ENCODE data around the gene LGALS7.

The LGALS7 gene

DNA sequence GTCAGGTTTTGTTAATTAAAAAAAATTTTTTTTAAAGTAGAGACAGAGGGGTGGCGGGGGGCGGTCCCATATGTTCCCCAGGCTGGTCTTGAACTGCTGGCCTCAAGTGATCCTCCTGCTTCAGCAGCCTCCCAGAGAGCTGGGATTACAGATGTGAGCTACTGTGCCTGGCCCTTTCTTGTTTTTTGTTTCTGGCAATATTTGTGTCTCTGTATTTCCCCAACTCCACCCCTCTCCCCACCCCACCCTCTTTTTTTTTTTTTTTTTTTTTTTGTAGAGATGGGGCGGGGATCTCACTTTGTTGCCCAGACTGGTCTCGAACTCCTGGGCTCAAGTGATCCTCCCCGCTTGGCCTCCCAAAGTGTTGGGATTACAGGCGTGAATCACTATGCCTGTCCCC is 28.4 kb downstream of the LGALS7 start:
- TF ChIP-seq, protein P1, sequence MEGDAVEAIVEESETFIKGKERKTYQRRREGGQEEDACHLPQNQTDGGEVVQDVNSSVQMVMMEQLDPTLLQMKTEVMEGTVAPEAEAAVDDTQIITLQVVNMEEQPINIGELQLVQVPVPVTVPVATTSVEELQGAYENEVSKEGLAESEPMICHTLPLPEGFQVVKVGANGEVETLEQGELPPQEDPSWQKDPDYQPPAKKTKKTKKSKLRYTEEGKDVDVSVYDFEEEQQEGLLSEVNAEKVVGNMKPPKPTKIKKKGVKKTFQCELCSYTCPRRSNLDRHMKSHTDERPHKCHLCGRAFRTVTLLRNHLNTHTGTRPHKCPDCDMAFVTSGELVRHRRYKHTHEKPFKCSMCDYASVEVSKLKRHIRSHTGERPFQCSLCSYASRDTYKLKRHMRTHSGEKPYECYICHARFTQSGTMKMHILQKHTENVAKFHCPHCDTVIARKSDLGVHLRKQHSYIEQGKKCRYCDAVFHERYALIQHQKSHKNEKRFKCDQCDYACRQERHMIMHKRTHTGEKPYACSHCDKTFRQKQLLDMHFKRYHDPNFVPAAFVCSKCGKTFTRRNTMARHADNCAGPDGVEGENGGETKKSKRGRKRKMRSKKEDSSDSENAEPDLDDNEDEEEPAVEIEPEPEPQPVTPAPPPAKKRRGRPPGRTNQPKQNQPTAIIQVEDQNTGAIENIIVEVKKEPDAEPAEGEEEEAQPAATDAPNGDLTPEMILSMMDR (IDR thresholded peaks at IDR 0.05; ENCODE audit: insufficient read depth, low read length, poor library complexity, severe bottlenecking), result no peak
- DNase-seq (ENCODE audit: extremely low read depth, insufficient read length), result no peak

DNA sequence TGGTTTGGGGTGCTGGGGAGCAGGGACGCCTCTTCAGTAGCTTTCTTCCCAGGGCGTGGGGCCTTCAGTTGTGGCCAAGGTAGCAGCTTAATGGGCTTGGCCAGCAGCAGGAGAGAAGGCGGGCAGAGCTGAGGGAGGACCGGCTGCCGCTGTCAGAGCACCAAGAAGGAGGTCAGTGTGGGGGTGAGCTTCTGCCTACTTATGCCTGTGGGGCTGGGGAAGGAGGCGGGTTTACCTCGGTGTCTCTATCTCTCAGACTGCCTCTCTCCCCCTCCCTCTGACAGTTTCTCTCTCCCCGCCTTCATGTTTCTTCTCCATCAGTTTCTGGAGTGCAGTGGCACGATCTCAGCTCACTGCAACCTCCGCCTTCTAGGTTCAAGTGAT is 29.0 kb downstream of the LGALS7 start, which contains the start of gene CAPN12:
CAPN12 (minus strand) TSS at position 177 of the 384 bp plus-strand sequence. CDS start 309 bp downstream, outside the sequence.
- TF ChIP-seq, protein P1 (IDR thresholded peaks at IDR 0.05; ENCODE audit: insufficient read depth, low read length, poor library complexity, severe bottlenecking), result no peak
- no peak for DNase-seq (ENCODE audit: extremely low read depth, insufficient read length)
- Histone ChIP-seq H3K36me3 (ENCODE audit: control insufficient read depth, insufficient read depth, low read length) (no peaks in the 10 kb centered on the region), H3K4me3 (replicated peaks; ENCODE audit: low read depth, low read length) (no peak within 1 kb of the TSS), H3K27me3 (replicated peaks; ENCODE audit: control insufficient read depth, insufficient read depth, low read length) (no peaks in the 10 kb centered on the region)

More for the DNA sequence above, 28.4 kb downstream of the LGALS7 start:
- Histone ChIP-seq H3K36me3 (ENCODE audit: control insufficient read depth, insufficient read depth, low read length) (no peaks in the 10 kb centered on the region), H3K4me3 (replicated peaks; ENCODE audit: low read depth, low read length) (no peak overlapping the region), H3K27me3 (replicated peaks; ENCODE audit: control insufficient read depth, insufficient read depth, low read length) (no peaks in the 10 kb centered on the region)

DNA sequence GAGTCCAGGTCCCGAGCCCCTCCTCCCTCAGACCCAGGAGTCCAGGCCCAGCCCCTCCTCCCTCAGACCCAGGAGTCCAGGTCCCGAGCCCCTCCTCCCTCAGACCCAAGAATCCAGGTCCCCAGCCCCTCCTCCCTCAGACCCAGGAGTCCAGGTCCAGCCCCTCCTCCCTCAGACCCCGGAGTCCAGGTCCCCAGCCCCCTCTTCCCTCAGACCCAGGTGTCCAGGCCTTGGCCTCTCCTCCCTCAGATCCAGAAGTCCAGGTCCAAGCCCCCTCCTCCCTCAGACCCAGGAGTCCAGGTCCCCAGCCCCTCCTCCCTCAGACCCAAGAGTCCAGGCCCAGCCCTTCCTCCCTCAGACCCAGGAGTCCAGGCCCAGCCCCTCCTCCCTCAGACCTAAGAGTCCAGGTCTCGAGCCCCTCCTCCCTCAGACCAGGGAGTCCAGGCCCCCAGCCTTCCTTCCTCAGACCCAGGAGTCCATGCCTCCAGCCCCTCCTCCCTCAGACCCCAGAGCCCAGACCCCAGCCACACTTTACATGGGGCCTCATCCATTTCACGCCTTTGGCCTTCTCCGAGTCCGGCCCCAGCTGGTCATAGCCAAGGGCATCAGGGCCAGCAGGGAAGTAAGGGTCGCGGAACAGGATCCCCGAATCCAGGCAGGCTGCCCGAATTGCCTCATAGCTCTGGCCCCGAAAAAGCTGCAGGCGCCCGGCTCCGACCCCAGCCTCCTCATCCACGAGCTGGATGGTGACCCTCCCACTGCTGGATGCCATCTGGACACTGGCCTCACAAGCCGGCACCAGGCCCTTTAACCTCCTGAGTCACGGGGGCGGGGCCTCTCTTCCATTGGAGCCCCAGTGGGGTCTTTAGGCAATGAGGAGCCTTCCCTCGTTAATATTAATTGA is 29.7 kb downstream of the LGALS7 start:
- Histone ChIP-seq H3K27me3 (replicated peaks; ENCODE audit: control insufficient read depth, insufficient read depth, low read length) (no peaks in the 10 kb centered on the region), H3K36me3 (ENCODE audit: control insufficient read depth, insufficient read depth, low read length) (no peaks in the 10 kb centered on the region), H3K4me3 (replicated peaks; ENCODE audit: low read depth, low read length) (no peak overlapping the region)
- no peak for DNase-seq (ENCODE audit: extremely low read depth, insufficient read length)
- TF ChIP-seq, protein P1 (IDR thresholded peaks at IDR 0.05; ENCODE audit: insufficient read depth, low read length, poor library complexity, severe bottlenecking), result no peak

DNA sequence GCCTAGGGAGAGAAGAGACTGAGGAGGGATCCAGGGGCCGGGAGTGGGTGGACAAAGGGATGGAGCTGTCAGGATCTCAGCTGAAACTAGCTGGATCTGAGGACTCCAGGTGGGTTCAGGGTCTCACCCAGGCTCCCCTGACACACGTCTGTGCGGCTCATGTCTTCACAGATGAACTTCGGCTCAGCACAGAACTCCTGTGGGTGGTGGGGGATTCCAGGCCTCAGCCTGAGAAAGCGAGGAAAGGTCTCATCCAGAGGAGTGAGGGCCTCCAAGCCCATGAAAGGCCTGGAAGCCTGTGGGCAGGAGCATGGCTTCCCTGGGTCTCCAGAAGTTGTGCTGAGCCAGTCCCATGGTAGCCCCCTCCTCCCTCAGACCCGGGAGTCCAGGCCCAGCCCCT is 30.4 kb downstream of the LGALS7 start:
- TF ChIP-seq, protein P1 (IDR thresholded peaks at IDR 0.05; ENCODE audit: insufficient read depth, low read length, poor library complexity, severe bottlenecking), result no peak
- Histone ChIP-seq H3K36me3 (ENCODE audit: control insufficient read depth, insufficient read depth, low read length) (no peaks in the 10 kb centered on the region), H3K27me3 (replicated peaks; ENCODE audit: control insufficient read depth, insufficient read depth, low read length) (no peaks in the 10 kb centered on the region), H3K4me3 (replicated peaks; ENCODE audit: low read depth, low read length) (no peak overlapping the region)
- no peak for DNase-seq (ENCODE audit: extremely low read depth, insufficient read length)

DNA sequence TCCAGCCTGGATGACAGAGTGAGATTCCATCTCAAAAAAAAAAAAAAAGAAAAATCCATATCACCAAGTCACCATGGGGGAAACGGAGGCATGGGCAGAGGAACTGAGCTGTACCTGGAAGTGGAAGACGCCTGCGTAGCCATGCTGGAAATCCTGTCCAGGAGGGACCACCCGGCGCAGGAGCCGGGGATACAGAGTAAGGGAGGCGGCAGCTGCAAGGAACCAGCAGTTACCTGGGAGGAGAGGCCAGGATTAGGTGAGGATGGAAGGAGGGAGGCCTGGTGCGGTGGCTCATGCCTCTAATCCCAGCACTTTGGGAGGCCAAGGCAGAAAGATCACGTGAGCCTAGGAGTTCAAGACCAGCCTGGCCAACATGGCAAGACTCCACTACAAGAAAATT is 31.0 kb downstream of the LGALS7 start:
- no peak for DNase-seq (ENCODE audit: extremely low read depth, insufficient read length)
- H3K36me3 ChIP-seq (ENCODE audit: control insufficient read depth, insufficient read depth, low read length), result no peaks in the 10 kb centered on the region
- TF ChIP-seq, protein P1 (IDR thresholded peaks at IDR 0.05; ENCODE audit: insufficient read depth, low read length, poor library complexity, severe bottlenecking), result no peak

More for the DNA sequence above, 31.0 kb downstream of the LGALS7 start:
- no peak overlapping the region for H3K4me3 ChIP-seq (replicated peaks; ENCODE audit: low read depth, low read length)
- no peaks in the 10 kb centered on the region for H3K27me3 ChIP-seq (replicated peaks; ENCODE audit: control insufficient read depth, insufficient read depth, low read length)

All from GM06990 (cell line).